Measurements from ENCODE around the gene AGBL4.

DNA sequence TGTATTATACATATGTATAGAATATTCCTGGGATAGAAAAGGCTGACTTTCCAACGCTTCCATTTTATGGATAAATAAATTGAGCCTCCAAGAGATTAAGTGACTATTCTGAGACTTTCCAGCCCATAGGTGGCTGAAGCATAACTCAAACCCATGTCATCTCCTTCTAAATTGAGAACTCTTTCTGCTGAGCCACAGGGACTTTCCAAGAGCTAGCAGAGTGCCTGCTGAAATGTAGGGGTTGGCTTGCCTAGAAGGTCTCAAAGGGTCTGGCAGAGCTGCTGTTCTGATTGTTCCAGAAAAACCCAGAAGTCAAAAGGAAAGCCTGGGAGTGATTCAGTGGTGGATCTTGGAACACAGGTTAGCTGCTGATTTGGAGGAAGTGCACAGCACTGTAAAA lies 1100.6 kb downstream of the AGBL4 start:
- TF ChIP-seq POLR2A (IDR thresholded peaks at IDR 0.05), result no peak
- TF ChIP-seq, protein P1, sequence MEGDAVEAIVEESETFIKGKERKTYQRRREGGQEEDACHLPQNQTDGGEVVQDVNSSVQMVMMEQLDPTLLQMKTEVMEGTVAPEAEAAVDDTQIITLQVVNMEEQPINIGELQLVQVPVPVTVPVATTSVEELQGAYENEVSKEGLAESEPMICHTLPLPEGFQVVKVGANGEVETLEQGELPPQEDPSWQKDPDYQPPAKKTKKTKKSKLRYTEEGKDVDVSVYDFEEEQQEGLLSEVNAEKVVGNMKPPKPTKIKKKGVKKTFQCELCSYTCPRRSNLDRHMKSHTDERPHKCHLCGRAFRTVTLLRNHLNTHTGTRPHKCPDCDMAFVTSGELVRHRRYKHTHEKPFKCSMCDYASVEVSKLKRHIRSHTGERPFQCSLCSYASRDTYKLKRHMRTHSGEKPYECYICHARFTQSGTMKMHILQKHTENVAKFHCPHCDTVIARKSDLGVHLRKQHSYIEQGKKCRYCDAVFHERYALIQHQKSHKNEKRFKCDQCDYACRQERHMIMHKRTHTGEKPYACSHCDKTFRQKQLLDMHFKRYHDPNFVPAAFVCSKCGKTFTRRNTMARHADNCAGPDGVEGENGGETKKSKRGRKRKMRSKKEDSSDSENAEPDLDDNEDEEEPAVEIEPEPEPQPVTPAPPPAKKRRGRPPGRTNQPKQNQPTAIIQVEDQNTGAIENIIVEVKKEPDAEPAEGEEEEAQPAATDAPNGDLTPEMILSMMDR (IDR thresholded peaks at IDR 0.05), result no peak
